K562 (cell line): ENCODE results near the gene GDF2. TPM values are rescaled to one million over a fixed set of nuclear protein-coding genes. Genes with fewer than 3 reads are reported as not detected.

Experiments used
- BDP1 ChIP-seq: IDR thresholded peaks from 3 replicates; pipeline ENCODE4 v1.6.1; 2011; ENCODE audit not compliant: insufficient read length, insufficient read depth
- BMI1 ChIP-seq: fragments of 150-350 bp; IDR thresholded peaks from 2 replicates; pipeline ENCODE4 v1.6.1; 2014; ENCODE audit warnings: low read length
- CXXC5 ChIP-seq: fragments of 250-450 bp; sonication (Bioruptor Pico); IDR thresholded peaks from 2 replicates; pipeline ENCODE4 v1.8.0; 2022; ENCODE audit warnings: inconsistent platforms, mild to moderate bottlenecking, moderate library complexity
- FOXK2 ChIP-seq, 2 experiments: fragments of 450-650 bp; IDR thresholded peaks in 1 of 2; conservative IDR thresholded peaks in 1 of 2; 2 replicates each; pipeline ENCODE4 v1.6.1; 2016; ENCODE audit warnings: low read depth in 2 of 2, mild to moderate bottlenecking in 1 of 2
- NEUROD1 ChIP-seq: fragments of 150-350 bp; IDR thresholded peaks from 2 replicates; pipeline ENCODE4 v1.6.1; 2014; ENCODE audit warnings: borderline replicate concordance, low read length, low read depth; ENCODE audit not compliant: partially characterized antibody
- NR2C2 ChIP-seq, 2 experiments: fragments of 200-800 bp in 1 of 2; sonication (Bioruptor generic) in 1 of 2; sonication (generic) in 1 of 2; formaldehyde crosslinking in 1 of 2; IDR thresholded peaks; 2 replicates each; pipeline versions ENCODE4 v1.6.1 to v1.8.0; 2016 to 2022; ENCODE audit warnings: mild to moderate bottlenecking in 1 of 2, missing compliant biosample characterization in 1 of 2, missing genetic modification characterization in 1 of 2, missing genetic modification reagents in 1 of 2
- RBM17 ChIP-seq: fragments of 200-400 bp; formaldehyde crosslinking; IDR thresholded peaks from 2 replicates; pipeline ENCODE4 v1.6.1; 2017; ENCODE audit warnings: low read depth, mild to moderate bottlenecking, low read length, borderline replicate concordance
- STAT5A ChIP-seq: IDR thresholded peaks from 2 replicates; pipeline ENCODE4 v1.6.1; 2012; ENCODE audit warnings: low read length, inconsistent platforms, borderline replicate concordance
- TCF7L2 ChIP-seq: fragments of 150-350 bp; IDR thresholded peaks from 2 replicates; pipeline ENCODE4 v1.6.1; 2016; ENCODE audit warnings: low read depth, mild to moderate bottlenecking, low read length, moderate library complexity
- ZC3H11A ChIP-seq: IDR thresholded peaks from 2 replicates; pipeline ENCODE4 v1.6.1; 2012; ENCODE audit warnings: low read depth, low read length, improper control_type of control experiment
- ZFP1 ChIP-seq: fragments of 450-650 bp; formaldehyde crosslinking; IDR thresholded peaks from 2 replicates; pipeline ENCODE4 v1.4.0; 2020; ENCODE audit warnings: mild to moderate bottlenecking, mixed read lengths
- ZNF76 ChIP-seq: fragments of 250-450 bp; sonication (Bioruptor Pico); IDR thresholded peaks from 2 replicates; pipeline ENCODE4 v1.4.0; 2020; ENCODE audit warnings: mild to moderate bottlenecking, moderate library complexity, borderline replicate concordance
- ZZZ3 ChIP-seq: fragments of 450-650 bp; IDR thresholded peaks from 2 replicates; pipeline ENCODE4 v1.6.1; 2016; ENCODE audit warnings: antibody characterized with exemption, mild to moderate bottlenecking, moderate library complexity
- polyA plus RNA-seq, 8 experiments: library from polyadenylated mRNA; depleted of rRNA in 4 of 8; stranded (reverse) in 5 of 8; unstranded in 3 of 8; fragments of >200 nt; fragmentation: Nextera tagmentation in 2 of 8; fragmentation: Illumina TruSeq in 1 of 8; extraction: Ambion mirVana in 2 of 8; extraction: Trizol in 1 of 8; gene quantifications; 2 replicates each; pipeline versions ENCODE4 v1.2.1 to v1.2.3, GENCODE V29; 2011 to 2014; ENCODE audit warnings: inconsistent platforms in 1 of 8, missing spikeins in 1 of 8
- total RNA-seq, 7 experiments: library from RNA; depleted of rRNA in 6 of 7; stranded (reverse); fragments of >200 nt in 6 of 7; fragmentation: Illumina TruSeq in 2 of 7; extraction: Trizol in 2 of 7; gene quantifications; 2 replicates each; pipeline versions ENCODE4 v1.2.1 to v1.2.3, GENCODE V29; 2011 to 2021; ENCODE audit warnings: low replicate concordance in 1 of 7
- TF ChIP-seq, protein P1 (sequence below): fragments of 250-450 bp; sonication (Bioruptor Pico); IDR thresholded peaks from 2 replicates; pipeline ENCODE4 v1.4.0; 2020; ENCODE audit warnings: mild to moderate bottlenecking, moderate library complexity
- TF ChIP-seq, protein P2 (sequence below): fragments of 200-400 bp; formaldehyde crosslinking; IDR thresholded peaks from 2 replicates; pipeline ENCODE4 v1.6.1; 2017; ENCODE audit warnings: mild to moderate bottlenecking, low read depth, low read length, moderate library complexity
- TF ChIP-seq, protein P3 (sequence below), 2 experiments: IDR thresholded peaks; 2 replicates each; pipeline ENCODE4 v1.6.1; 2012; ENCODE audit warnings: improper control_type of control experiment in 2 of 2, low read depth in 2 of 2, low read length in 2 of 2, borderline replicate concordance in 1 of 2
- TF ChIP-seq, protein P4 (sequence below): fragments of 450-650 bp; formaldehyde crosslinking; conservative IDR thresholded peaks from 2 replicates; pipeline ENCODE4 v1.4.0; 2022; ENCODE audit warnings: mild to moderate bottlenecking, missing genetic modification characterization

The GDF2 gene
- total and polyA plus RNA-seq, 9 of the 15 experiments (the other 6 are each of a cell fraction or from before 2014, with no cell fraction given): 0.08 to 0.58 (median 0.27) TPM; not detected in 2

DNA sequence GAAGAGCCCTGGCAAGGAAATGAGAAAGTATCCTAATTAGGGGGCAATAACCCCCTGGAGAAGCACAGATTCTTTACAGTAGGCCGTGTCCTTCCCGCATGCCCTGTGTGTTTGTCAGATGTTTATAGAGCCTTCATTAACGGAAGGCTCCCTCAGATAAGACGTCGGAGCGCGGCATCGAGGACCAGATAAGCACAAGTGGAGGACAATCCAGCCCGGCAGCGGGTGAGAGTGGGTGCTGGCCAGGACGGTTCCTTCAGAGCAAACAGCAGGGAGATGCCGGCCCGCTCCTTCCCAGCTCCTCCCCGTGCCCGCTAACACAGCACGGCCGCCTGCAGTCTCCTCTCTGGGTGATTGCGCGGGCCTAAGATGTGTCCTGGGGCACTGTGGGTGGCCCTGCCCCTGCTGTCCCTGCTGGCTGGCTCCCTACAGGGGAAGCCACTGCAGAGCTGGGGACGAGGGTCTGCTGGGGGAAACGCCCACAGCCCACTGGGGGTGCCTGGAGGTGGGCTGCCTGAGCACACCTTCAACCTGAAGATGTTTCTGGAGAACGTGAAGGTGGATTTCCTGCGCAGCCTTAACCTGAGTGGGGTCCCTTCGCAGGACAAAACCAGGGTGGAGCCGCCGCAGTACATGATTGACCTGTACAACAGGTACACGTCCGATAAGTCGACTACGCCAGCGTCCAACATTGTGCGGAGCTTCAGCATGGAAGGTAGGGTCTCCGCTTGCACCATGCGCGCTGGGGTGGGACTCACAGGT lies at the start of gene GDF2 (continued):
- no peak for TF ChIP-seq ZZZ3
- TF ChIP-seq ZFP1: no peak
- peak in 1 of 2 experiments; percentile 42; a peak in 1 of 4 replicates for TF ChIP-seq FOXK2 (conservative IDR thresholded peaks at IDR 0.05 in 1 of 2, IDR thresholded peaks at IDR 0.05 in 1 of 2; ENCODE audit: low read depth in 2 of 2)
- no peak for TF ChIP-seq BDP1
- TF ChIP-seq, protein P1, sequence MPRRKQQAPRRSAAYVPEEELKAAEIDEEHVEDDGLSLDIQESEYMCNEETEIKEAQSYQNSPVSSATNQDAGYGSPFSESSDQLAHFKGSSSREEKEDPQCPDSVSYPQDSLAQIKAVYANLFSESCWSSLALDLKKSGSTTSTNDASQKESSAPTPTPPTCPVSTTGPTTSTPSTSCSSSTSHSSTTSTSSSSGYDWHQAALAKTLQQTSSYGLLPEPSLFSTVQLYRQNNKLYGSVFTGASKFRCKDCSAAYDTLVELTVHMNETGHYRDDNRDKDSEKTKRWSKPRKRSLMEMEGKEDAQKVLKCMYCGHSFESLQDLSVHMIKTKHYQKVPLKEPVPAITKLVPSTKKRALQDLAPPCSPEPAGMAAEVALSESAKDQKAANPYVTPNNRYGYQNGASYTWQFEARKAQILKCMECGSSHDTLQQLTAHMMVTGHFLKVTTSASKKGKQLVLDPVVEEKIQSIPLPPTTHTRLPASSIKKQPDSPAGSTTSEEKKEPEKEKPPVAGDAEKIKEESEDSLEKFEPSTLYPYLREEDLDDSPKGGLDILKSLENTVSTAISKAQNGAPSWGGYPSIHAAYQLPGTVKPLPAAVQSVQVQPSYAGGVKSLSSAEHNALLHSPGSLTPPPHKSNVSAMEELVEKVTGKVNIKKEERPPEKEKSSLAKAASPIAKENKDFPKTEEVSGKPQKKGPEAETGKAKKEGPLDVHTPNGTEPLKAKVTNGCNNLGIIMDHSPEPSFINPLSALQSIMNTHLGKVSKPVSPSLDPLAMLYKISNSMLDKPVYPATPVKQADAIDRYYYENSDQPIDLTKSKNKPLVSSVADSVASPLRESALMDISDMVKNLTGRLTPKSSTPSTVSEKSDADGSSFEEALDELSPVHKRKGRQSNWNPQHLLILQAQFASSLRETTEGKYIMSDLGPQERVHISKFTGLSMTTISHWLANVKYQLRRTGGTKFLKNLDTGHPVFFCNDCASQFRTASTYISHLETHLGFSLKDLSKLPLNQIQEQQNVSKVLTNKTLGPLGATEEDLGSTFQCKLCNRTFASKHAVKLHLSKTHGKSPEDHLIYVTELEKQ (CRISPR knock-in tag): no peak
- TF ChIP-seq STAT5A: peak; percentile 35; the same call in 1 of the 2 replicates
- TF ChIP-seq, protein P2, sequence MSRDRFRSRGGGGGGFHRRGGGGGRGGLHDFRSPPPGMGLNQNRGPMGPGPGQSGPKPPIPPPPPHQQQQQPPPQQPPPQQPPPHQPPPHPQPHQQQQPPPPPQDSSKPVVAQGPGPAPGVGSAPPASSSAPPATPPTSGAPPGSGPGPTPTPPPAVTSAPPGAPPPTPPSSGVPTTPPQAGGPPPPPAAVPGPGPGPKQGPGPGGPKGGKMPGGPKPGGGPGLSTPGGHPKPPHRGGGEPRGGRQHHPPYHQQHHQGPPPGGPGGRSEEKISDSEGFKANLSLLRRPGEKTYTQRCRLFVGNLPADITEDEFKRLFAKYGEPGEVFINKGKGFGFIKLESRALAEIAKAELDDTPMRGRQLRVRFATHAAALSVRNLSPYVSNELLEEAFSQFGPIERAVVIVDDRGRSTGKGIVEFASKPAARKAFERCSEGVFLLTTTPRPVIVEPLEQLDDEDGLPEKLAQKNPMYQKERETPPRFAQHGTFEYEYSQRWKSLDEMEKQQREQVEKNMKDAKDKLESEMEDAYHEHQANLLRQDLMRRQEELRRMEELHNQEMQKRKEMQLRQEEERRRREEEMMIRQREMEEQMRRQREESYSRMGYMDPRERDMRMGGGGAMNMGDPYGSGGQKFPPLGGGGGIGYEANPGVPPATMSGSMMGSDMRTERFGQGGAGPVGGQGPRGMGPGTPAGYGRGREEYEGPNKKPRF: no peak
- no peak for TF ChIP-seq NEUROD1
- no peak for TF ChIP-seq TCF7L2
- no peak for TF ChIP-seq NR2C2 (CRISPR knock-in tag; IDR thresholded peaks at IDR 0.05)
- no peak for TF ChIP-seq NR2C2 (tag; IDR thresholded peaks at IDR 0.05)
- TF ChIP-seq, protein P3, sequence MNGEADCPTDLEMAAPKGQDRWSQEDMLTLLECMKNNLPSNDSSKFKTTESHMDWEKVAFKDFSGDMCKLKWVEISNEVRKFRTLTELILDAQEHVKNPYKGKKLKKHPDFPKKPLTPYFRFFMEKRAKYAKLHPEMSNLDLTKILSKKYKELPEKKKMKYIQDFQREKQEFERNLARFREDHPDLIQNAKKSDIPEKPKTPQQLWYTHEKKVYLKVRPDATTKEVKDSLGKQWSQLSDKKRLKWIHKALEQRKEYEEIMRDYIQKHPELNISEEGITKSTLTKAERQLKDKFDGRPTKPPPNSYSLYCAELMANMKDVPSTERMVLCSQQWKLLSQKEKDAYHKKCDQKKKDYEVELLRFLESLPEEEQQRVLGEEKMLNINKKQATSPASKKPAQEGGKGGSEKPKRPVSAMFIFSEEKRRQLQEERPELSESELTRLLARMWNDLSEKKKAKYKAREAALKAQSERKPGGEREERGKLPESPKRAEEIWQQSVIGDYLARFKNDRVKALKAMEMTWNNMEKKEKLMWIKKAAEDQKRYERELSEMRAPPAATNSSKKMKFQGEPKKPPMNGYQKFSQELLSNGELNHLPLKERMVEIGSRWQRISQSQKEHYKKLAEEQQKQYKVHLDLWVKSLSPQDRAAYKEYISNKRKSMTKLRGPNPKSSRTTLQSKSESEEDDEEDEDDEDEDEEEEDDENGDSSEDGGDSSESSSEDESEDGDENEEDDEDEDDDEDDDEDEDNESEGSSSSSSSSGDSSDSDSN (IDR thresholded peaks at IDR 0.05; ENCODE audit: borderline replicate concordance in 1 of 2, low read depth in 2 of 2, low read length in 2 of 2): peak; percentile 58 to 88; a peak in 3 of 4 replicates
- TF ChIP-seq BMI1: no peak
- no peak for TF ChIP-seq RBM17
- TF ChIP-seq CXXC5: peak; percentile 90
- TF ChIP-seq, protein P4, sequence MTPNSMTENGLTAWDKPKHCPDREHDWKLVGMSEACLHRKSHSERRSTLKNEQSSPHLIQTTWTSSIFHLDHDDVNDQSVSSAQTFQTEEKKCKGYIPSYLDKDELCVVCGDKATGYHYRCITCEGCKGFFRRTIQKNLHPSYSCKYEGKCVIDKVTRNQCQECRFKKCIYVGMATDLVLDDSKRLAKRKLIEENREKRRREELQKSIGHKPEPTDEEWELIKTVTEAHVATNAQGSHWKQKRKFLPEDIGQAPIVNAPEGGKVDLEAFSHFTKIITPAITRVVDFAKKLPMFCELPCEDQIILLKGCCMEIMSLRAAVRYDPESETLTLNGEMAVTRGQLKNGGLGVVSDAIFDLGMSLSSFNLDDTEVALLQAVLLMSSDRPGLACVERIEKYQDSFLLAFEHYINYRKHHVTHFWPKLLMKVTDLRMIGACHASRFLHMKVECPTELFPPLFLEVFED: no peak
- no peak for TF ChIP-seq ZC3H11A
- no peak for TF ChIP-seq ZNF76 (CRISPR knock-in tag)
